Measurements from ENCODE around the gene SLC25A48.
A peak's percentile ranks its signal among the peaks of the same experiment; 100 is the strongest.

The SLC25A48 gene, protein sequence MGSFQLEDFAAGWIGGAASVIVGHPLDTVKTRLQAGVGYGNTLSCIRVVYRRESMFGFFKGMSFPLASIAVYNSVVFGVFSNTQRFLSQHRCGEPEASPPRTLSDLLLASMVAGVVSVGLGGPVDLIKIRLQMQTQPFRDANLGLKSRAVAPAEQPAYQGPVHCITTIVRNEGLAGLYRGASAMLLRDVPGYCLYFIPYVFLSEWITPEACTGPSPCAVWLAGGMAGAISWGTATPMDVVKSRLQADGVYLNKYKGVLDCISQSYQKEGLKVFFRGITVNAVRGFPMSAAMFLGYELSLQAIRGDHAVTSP

DNA sequence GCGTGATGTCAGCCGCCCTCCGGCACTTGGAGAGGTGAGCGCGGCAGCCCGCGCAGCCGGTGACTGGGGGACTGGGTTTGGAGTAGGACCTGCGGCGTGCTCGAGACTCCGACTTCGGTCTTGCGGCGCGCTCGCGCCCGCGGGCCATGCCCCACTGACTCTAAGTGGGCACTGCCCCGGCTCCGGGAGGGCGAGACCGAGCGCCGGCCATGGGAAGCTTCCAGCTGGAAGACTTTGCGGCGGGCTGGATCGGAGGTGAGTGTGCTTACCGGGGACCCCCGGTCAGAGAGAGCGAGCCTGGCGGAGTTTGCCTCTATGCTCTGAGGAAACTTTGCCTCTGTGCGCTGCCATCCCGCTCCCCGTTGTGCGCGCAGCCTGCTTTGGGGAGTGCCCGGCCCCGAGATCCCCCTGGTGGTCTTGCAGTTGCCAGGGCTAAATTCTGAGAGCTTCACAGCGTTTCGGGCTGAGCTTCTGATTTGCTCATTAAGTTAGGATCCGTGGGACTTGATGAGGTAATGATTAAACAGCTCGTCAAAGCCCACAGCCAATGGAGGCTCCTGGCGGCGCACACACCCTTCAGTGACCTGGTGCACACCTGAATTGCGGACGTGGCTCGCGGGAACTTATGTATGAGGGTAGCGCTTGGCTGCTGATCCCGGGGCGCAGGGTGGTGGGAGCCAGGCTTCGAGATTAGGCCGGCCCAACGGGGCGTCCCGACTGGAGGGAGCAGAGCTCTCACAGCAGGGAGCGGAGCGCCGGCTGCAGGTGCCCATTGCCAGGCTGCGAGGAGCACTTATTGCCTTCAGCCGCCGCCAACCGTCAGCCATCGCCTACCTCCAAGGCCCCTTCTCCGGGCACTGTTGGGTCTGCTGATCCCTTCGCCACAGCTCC lies at the start of gene SLC25A48:
Gene SLC25A48 (plus strand): TSS at position 25 of the 891 bp plus-strand sequence. CDS start 185 bp downstream, at position 210.
- Histone ChIP-seq H3K27me3 (replicated peaks; ENCODE audit: control insufficient read depth, insufficient read depth, low read length) (no peaks in the 10 kb centered on the region; the same call in 1 of the 2 replicates), H3K4me3 (replicated peaks; ENCODE audit: low read depth, low read length) (no peak within 1 kb of the TSS), H3K36me3 (ENCODE audit: control insufficient read depth, insufficient read depth, low read length) (no peaks in the 10 kb centered on the region)
- TF ChIP-seq, protein P1, sequence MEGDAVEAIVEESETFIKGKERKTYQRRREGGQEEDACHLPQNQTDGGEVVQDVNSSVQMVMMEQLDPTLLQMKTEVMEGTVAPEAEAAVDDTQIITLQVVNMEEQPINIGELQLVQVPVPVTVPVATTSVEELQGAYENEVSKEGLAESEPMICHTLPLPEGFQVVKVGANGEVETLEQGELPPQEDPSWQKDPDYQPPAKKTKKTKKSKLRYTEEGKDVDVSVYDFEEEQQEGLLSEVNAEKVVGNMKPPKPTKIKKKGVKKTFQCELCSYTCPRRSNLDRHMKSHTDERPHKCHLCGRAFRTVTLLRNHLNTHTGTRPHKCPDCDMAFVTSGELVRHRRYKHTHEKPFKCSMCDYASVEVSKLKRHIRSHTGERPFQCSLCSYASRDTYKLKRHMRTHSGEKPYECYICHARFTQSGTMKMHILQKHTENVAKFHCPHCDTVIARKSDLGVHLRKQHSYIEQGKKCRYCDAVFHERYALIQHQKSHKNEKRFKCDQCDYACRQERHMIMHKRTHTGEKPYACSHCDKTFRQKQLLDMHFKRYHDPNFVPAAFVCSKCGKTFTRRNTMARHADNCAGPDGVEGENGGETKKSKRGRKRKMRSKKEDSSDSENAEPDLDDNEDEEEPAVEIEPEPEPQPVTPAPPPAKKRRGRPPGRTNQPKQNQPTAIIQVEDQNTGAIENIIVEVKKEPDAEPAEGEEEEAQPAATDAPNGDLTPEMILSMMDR (IDR thresholded peaks at IDR 0.05; ENCODE audit: insufficient read depth, low read length, poor library complexity, severe bottlenecking) = no peak
- peak; percentile 40 for DNase-seq (ENCODE audit: extremely low read depth, insufficient read length)

DNA sequence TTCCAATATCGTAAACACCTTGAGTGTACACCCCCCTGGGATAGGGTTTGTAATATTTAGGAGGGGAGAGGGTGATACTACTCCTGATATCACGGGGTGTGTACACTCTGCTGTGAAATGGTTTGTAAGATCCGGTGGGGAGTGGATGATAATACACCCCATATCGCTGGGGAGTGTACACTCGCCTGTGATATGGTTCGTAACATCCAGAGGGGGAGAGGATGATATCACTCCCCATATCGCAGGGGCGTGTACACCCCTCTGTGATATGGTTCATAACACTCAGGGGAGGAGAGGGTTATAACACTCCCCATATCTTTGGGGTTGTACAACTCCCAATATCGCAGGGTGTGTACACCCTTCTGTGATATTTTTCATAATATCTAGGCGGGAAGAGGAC lies 33.8 kb upstream of the SLC25A48 start:
- Histone ChIP-seq H3K27me3 (replicated peaks; ENCODE audit: control insufficient read depth, insufficient read depth, low read length) (no peaks in the 10 kb centered on the region), H3K36me3 (ENCODE audit: control insufficient read depth, insufficient read depth, low read length) (no peaks in the 10 kb centered on the region), H3K4me3 (replicated peaks; ENCODE audit: low read depth, low read length) (no peak overlapping the region)
- no peak for DNase-seq (ENCODE audit: extremely low read depth, insufficient read length)
- TF ChIP-seq, protein P1 (IDR thresholded peaks at IDR 0.05; ENCODE audit: insufficient read depth, low read length, poor library complexity, severe bottlenecking) = no peak

DNA sequence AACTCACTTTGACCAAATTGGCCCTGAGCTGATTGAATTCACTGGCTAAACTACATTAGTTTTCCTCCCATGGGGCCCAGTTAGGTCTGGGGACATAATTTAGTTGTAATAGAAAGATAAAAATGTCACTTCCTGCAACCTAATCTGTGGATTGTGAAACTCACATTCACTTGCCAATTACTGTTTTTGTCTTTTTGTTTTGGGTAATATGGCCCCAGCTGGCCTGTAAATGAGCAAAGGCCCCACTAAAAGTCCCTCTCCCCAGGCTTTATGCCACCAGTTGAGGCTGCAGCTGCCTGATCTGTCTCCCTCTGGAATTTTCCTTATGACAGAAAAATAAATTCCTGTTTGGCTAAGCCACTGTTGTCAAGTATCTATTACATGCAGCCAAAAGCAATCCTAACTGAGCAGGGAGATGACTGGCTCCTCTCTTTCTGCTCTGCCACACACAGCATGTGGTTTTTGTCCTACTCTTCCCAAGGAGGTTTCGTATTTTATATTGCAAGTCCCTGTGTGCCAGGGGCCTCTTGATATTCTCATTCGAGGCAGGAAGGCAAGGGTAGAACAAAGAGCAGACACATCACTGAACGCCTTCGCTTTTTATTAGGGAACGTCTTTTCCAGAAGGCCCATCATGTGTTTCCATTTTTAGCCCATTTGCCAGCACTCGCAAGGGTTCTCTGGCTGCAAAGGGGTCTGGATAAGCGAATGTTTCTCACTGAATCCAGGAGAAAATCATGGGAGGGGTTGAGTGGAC lies 24.1 kb upstream of the SLC25A48 start:
- no peak for DNase-seq (ENCODE audit: extremely low read depth, insufficient read length)
- Histone ChIP-seq H3K4me3 (replicated peaks; ENCODE audit: low read depth, low read length) (no peak overlapping the region), H3K27me3 (replicated peaks; ENCODE audit: control insufficient read depth, insufficient read depth, low read length) (peaks cover 5% of the 10 kb centered on the region), H3K36me3 (ENCODE audit: control insufficient read depth, insufficient read depth, low read length) (no peaks in the 10 kb centered on the region)
- TF ChIP-seq, protein P1 (IDR thresholded peaks at IDR 0.05; ENCODE audit: insufficient read depth, low read length, poor library complexity, severe bottlenecking) = no peak

DNA sequence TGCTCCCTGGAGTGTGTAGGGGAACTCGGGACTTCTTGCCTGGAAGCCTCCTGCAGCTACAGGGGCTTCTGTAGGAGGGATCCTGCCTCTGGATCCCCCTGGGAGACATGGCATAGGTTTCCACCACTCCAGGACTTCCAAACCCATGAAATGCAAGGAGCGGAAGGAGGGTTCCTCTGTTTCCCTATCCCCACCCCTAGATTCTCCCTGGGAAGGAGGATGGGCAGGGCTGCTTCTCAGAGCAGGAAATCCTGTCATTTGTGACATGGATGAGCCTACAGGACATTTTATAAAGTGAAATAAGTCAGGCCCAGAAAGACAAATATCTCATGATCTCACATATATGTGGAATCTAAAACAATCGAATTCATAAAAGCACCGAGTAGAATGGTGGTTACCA lies 23.5 kb upstream of the SLC25A48 start:
- Histone ChIP-seq H3K36me3 (ENCODE audit: control insufficient read depth, insufficient read depth, low read length) (no peaks in the 10 kb centered on the region), H3K27me3 (replicated peaks; ENCODE audit: control insufficient read depth, insufficient read depth, low read length) (peaks cover 5% of the 10 kb centered on the region), H3K4me3 (replicated peaks; ENCODE audit: low read depth, low read length) (no peak overlapping the region)
- TF ChIP-seq, protein P1 (IDR thresholded peaks at IDR 0.05; ENCODE audit: insufficient read depth, low read length, poor library complexity, severe bottlenecking) = no peak
- DNase-seq (ENCODE audit: extremely low read depth, insufficient read length) = no peak

DNA sequence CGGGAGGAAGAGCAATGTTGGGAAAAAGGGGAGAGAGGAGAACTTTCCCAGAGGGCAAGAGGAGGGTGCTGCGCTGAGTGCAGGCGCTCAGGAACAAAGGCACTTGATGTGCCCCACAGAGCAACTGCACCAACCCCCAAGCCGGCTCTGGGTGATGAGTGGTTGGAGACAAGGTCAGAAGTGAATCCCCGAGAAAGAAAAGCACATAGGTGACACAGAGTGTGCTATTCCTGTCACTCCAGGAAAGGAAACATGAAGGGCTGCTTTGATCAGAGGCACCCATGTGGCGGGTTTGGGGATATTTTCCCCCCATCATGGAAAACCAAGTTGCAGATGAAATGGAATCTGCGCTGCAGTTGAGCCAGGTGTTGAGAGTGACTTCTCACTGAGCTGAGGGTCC lies 20.7 kb upstream of the SLC25A48 start:
- no peak for DNase-seq (ENCODE audit: extremely low read depth, insufficient read length)
- no peaks in the 10 kb centered on the region for H3K36me3 ChIP-seq (ENCODE audit: control insufficient read depth, insufficient read depth, low read length)
- TF ChIP-seq, protein P1 (IDR thresholded peaks at IDR 0.05; ENCODE audit: insufficient read depth, low read length, poor library complexity, severe bottlenecking) = no peak
- H3K27me3 ChIP-seq (replicated peaks; ENCODE audit: control insufficient read depth, insufficient read depth, low read length) = peaks cover 5% of the 10 kb centered on the region
- no peak overlapping the region for H3K4me3 ChIP-seq (replicated peaks; ENCODE audit: low read depth, low read length)
